HG02642 (cell line): Measurements from ENCODE around the gene NFKB2.

Source experiments
- ATAC-seq: cut with Tn5 transposase; IDR thresholded peaks from one replicate; pipeline ENCODE4 v1.9.1; 2021; ENCODE audit warnings: mild to moderate bottlenecking; ENCODE audit not compliant: unreplicated experiment, poor library complexity

NFKB2 gene

DNA sequence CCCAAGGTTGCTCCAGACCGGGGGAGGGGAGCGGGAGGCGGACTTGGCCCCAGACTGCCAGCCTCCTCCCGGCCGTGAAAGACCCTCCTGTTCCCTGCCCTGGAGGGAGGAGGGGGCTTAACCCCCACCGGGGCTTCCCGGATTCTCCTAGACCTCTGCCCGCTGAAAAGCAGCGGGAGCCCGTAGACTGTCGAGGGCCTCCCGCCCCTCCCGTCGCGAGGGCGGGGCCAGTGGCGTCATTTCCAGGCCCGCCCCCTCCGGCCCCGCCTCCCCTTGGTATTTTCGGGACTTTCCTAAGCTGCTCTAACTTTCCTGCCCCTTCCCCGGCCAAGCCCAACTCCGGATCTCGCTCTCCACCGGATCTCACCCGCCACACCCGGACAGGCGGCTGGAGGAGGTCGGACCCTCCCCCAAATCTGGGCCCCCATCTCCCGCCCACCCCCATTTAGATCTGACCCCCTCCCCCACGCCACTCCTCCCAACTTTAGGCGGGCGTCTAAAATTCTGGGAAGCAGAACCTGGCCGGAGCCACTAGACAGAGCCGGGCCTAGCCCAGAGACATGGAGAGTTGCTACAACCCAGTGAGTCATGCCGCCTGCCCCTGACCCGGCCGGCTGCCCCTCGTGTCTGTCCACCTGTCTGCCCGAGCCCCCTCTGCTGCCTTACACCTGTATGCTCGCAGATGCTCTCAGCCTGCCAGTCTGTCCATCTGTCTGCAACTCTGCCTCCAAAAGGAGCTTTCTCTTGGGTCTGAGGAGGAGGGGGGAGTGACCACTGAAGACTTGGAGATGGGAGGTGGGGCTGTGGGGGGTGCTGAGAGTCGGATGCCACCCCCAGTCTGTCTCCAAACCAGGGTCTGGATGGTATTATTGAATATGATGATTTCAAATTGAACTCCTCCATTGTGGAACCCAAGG is at the start of gene NFKB2:
Gene NFKB2 (plus strand): TSS at position 306 of the 917 bp plus-strand sequence. CDS start 255 bp downstream, at position 561.
- peak; percentile 33 for ATAC-seq

DNA sequence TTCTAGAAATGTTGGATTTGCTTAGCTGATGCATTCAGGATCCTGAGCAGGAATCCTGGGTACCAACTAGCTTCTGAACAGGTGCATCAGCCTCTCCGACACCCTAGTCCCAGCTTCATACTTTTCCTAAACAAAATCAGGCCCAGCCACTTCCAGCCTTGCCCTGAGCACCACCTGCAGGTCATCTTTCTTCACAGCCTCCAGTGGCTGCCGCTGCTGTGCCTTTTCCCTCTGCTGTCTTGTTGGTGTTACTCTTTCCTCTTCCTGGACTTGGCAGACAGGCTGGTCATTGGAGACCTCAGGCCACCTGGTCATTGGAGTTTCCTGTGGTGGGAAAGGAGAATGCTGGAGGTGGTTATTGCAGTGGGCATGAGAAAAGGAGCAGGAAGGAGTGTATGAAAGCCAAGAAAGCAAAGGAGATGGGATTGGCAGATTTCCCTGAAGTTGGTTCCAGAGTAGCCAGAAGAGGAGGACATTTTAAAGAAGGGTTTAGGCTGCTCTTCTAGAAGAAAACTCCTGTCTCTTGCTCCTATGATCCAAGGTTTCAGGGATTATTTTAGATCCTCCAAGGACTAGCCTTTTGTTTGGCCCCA is 48.2 kb upstream of the NFKB2 start:
- no peak for ATAC-seq

DNA sequence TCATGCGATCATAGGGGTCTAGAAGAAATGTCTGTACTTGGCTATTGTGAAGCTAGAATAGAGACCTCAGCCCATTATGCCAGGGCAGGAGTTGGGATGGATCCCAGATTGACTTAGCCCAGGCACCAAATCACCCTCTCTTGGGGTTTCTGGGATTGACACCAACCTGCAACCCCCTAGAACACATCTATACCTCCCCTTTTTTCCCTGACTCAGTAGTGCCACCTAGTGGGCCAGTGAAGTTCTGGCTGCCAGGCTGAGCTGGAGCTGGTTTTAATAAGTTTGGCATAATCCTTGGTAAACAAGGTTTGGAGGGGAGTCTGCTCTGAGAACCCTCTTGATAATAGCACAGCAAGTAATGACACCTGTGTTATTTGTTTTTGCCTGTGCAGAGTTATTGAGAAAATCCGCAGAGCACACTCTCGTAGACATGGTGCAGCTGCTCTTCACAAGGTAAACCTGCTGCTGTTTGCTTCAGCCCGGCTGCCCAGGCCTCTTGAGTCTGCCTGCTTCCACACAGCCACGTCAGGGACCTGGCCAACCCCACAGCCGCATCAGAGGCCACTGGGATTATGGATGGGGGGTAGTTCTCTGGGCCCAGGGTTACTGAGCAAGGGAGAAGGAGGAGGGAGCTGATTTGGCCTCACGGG is 43.3 kb upstream of the NFKB2 start:
- ATAC-seq, result no peak

DNA sequence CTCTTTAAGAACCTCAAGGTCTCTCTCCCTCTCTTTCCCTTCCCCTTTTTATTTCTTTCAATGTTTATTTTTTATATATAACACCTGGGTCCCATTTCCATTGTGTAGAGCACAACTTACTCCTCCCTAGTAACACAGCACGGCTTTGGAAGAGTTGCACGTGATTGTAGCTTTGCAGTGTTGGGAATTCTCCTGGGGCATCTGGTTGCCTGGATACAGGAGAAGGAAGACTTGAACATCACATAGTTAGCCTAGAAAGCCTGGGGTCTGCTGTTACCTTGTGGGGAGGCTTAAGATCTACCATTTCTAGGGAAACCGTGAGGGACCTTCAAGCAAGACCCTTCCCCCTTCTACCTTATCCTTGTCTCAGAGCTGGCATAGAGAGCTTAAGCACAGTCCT is 41.1 kb upstream of the NFKB2 start:
- ATAC-seq, result no peak

- no peak for ATAC-seq
Observed at GRCh38 chr10:102358712-102359382, 36.7 kb upstream of the NFKB2 start.

DNA sequence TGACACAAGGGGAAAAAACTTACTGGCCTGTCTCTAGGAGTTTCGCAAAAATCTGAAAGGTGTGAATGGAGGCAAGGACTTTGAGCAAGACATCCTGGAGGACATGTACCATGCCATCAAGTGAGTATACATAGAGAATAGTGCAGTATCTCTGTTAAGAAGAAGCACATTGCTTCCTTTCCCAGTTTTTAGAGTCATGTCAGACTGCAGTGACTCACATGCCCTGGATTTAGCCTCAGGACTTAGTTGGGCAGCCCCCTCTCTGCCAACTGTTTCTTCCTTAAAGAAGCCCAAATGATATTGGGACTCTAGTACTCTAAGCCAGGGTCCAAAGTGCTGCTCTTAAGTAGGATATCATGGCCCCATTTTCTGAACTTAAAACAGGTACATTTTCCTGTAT is 28.1 kb upstream of the NFKB2 start:
- ATAC-seq, result no peak

DNA sequence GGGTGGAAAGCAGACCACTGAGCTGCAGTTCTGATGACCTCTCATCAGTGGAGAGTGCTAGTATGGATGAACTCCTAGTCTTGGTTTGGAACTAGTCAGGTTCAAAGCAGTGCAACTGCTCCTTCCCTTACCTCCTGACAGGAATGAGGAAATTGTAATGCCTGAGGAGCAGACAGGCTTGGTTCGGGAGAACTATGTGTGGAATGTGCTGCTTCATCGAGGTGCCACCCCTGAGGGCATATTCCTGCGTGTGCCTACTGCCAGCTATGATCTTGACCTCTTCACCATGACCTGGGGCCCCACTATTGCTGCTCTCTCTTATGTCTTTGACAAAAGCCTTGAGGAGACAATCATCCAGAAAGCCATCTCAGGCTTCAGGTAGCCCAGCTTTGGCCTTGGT is 27.4 kb upstream of the NFKB2 start:
- ATAC-seq, result no peak

GRCh38 chr10:102371295-102371694 is 24.2 kb upstream of the NFKB2 start:
- no peak for ATAC-seq

GRCh38 chr10:102375250-102375649 is 20.3 kb upstream of the NFKB2 start:
- no peak for ATAC-seq

DNA sequence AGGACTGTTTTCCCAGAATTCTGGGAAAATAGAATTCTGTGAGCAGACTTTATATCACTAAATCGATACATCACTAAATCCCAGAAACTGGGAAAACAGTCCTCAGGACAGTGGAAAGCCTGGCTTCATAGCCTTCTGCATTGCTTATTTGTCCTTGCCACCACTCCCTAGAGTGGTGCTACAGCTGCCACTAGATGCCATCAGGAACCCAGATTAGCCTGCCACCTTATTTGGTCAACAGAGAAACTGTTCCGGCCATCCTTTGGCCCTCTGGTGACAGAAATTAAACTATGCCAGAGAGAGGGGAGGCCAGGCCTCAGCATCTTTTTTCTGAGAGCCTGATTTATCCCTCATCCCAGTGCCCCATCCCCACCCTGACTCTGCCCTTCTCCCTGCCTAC is 19.6 kb upstream of the NFKB2 start:
- no peak for ATAC-seq

GRCh38 chr10:102376901-102377300 is 18.6 kb upstream of the NFKB2 start:
- no peak for ATAC-seq

- ATAC-seq, result no peak
Observed at GRCh38 chr10:102379383-102379782, 16.1 kb upstream of the NFKB2 start.

GRCh38 chr10:102381983-102382382 is 13.5 kb upstream of the NFKB2 start:
- no peak for ATAC-seq

DNA sequence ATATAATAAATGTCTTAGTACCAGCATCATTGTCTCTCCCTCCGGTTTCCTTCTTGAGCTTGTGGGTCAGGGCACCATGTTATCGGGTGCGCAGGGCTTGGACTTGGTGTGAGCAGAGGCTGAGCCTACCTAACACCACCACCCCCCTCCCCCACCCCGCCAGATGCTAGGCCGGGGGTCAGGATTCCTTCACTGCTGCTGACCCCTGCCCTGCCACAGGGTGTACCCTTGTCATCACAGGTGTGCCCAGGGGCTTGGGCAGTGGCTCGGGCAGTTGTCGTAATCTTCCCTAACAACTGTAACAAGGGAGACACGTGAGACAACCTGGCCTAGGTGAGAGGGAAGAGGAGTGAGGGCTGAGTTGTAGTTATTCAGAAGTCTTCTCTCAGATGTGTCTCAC is 12.6 kb upstream of the NFKB2 start:
- ATAC-seq, result no peak

- ATAC-seq, result no peak
Observed at GRCh38 chr10:102384053-102384452, 11.5 kb upstream of the NFKB2 start.

- no peak for ATAC-seq
Observed at GRCh38 chr10:102384606-102385429, 10.7 kb upstream of the NFKB2 start.

DNA sequence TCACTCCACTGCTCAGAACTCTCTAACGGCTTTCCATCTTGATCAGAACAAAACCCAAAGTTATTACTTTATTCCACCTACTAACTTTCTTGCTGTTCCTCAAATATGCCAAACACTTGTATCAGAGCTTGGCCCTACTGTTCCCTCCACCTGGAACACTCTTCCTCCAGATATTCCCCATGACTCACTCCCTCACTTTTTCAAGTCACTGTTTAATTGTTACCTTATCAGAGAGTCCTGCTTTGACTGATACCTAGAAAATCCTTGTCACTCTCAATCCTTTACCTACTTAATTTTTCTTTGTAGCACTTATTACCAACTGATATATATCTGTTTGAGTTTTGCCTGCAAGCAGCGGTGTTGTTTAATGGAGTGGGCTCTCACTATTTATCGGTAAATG is 5.6 kb upstream of the NFKB2 start:
- no peak for ATAC-seq

GRCh38 chr10:102392306-102392705 is 3.2 kb upstream of the NFKB2 start:
- no peak for ATAC-seq

- no peak for ATAC-seq
Observed at GRCh38 chr10:102393411-102394078, 2.0 kb upstream of the NFKB2 start.
